ENCODE measurements around the gene COA8. TPM values are rescaled to one million over a fixed set of nuclear protein-coding genes. Genes with fewer than 3 reads are reported as not detected.

COA8 gene
- total RNA-seq, 2 experiments from 2014 or later: 28.3 to 34.3 TPM

GRCh38 chr14:103634156-103634555 is 71.4 kb downstream of the COA8 start:
- no peak for ATAC-seq
- DNase-seq: no peak
- Mint-ChIP-seq H3K36me3 (ENCODE audit: low read depth) (peaks cover 36% of the 10 kb centered on the region), H3K9me3 (ENCODE audit: insufficient read depth) (no peaks in the 10 kb centered on the region), H3K4me1 (ENCODE audit: low read depth) (peaks cover 41% of the 10 kb centered on the region), H3K27ac (no peak overlapping the region), H3K4me3 (no peak overlapping the region), H3K27me3 (ENCODE audit: low read depth) (no peaks in the 10 kb centered on the region)
- POLR2A ChIA-PET: no interaction called here
- CTCF ChIA-PET: no interaction called here

GRCh38 chr14:103638594-103638993 is 75.8 kb downstream of the COA8 start:
- Mint-ChIP-seq H3K27me3 (ENCODE audit: low read depth) (no peaks in the 10 kb centered on the region), H3K4me3 (no peak overlapping the region), H3K4me1 (ENCODE audit: low read depth) (peaks cover 25% of the 10 kb centered on the region), H3K9me3 (ENCODE audit: insufficient read depth) (no peaks in the 10 kb centered on the region), H3K27ac (no peak overlapping the region), H3K36me3 (ENCODE audit: low read depth) (peaks cover 27% of the 10 kb centered on the region)
- no peak for DNase-seq
- ChIA-PET POLR2A (no interaction called here), CTCF (no interaction called here)
- ATAC-seq: no peak

Other genes starting within 250 kb of the COA8 start
- 100 to 1,000 TPM; 240 to 241 TPM for gene EIF5, start 228.7 kb upstream of the COA8 start, total RNA-seq
- 10 to 100 TPM; 76.8 to 86.7 TPM for gene MARK3, start 177.5 kb upstream of the COA8 start, total RNA-seq
- 1 to 10 TPM; 2.2 to 2.7 TPM for gene CKB, start 40.1 kb upstream of the COA8 start, total RNA-seq
- gene TRMT61A, start 33.8 kb upstream of the COA8 start, total RNA-seq: 1 to 10 TPM; 8.5 to 8.8 TPM
- gene BAG5, start 303 bp upstream of the COA8 start, total RNA-seq: 10 to 100 TPM; 31.1 to 33.2 TPM
- gene KLC1, start 66.3 kb downstream of the COA8 start, total RNA-seq: 100 to 1,000 TPM; 137 to 140 TPM
- 10 to 100 TPM; 46.2 to 52.5 TPM for gene XRCC3, start 152.5 kb downstream of the COA8 start, total RNA-seq
- gene ZFYVE21, start 152.8 kb downstream of the COA8 start, total RNA-seq: 10 to 100 TPM; 16.7 to 17.4 TPM